Testis (tissue), 3 donors: ENCODE data around the gene DLG3. TPM values are rescaled to one million over a fixed set of nuclear protein-coding genes. Genes with fewer than 3 reads are reported as not detected.

Experiments used
- DNase-seq: peaks from one replicate; pipeline ENCODE4 v3.0.0-alpha.2; 2019
- H3K27ac ChIP-seq, 2 donors: fragments of 200-600 bp; sonication (generic); one replicate each; pipeline ENCODE4 v1.5.1; 2019
- H3K27me3 ChIP-seq: fragments of 200-600 bp; sonication (generic); one replicate; pipeline ENCODE4 v1.5.1; 2019
- H3K36me3 ChIP-seq: fragments of 200-600 bp; sonication (generic); one replicate; pipeline ENCODE4 v1.5.1; 2017; ENCODE audit warnings: low read depth; ENCODE audit errors: missing control alignments
- H3K4me1 ChIP-seq: fragments of 200-600 bp; sonication (generic); one replicate; pipeline ENCODE4 v1.5.1; 2019
- H3K4me3 ChIP-seq, 2 donors: fragments of 200-600 bp; sonication (generic); one replicate each; pipeline ENCODE4 v1.5.1; 2017 to 2019
- H3K9me3 ChIP-seq: fragments of 200-600 bp; sonication (generic); one replicate; pipeline ENCODE4 v1.5.1; 2017
- POLR2A ChIP-seq: fragments of 450-650 bp; IDR thresholded peaks from one replicate; pipeline ENCODE4 v1.6.1; 2017; ENCODE audit warnings: antibody characterized with exemption, mild to moderate bottlenecking, moderate library complexity
- whole genome bisulfite sequencing, 2 donors: methylation state at CpG; one replicate each; pipeline ENCODE4 v1.1.5; 2018; 5-methylcytosine and 5-hydroxymethylcytosine counted together
- intact Hi-C: fragments of 100-400 bp; cut with DNase I; formaldehyde crosslinking; loops from one replicate; pipeline ENCODE4 v1.15.1; 2023; ENCODE audit warnings: low total_unique reads
- polyA plus RNA-seq: library from polyadenylated mRNA; stranded (reverse); fragments of 350-450 nt; fragmentation: Illumina TruSeq; extraction: RNeasy Lipid Tissue Mini Kit (QIAGEN cat#74804); gene quantifications from one replicate; pipeline ENCODE4 v1.2.3, GENCODE V29; 2014; ENCODE audit warnings: low read depth, low replicate concordance; ENCODE audit not compliant: insufficient read depth
- total RNA-seq, 2 donors: library from RNA; depleted of rRNA; stranded (reverse); fragments of >200 nt; gene quantifications; one replicate each; pipeline ENCODE4 v1.2.3, GENCODE V29; 2016
- TF ChIP-seq, protein P1 (sequence below), 3 experiments: fragments of 450-650 bp in 2 of 3; fragments of 200-600 bp in 1 of 3; sonication (generic) in 1 of 3; IDR thresholded peaks; one replicate each; pipeline ENCODE4 v1.5.1; 2016 to 2019; ENCODE audit warnings: antibody characterized with exemption in 3 of 3, mild to moderate bottlenecking in 2 of 3, moderate library complexity in 1 of 3

DLG3 gene
- total and polyA plus RNA-seq, 3 donors from 2014 or later = 5.6 to 7.8 (median 7.1) TPM

GRCh38 chrX:70449457-70449966, 4.9 kb downstream of the DLG3 start:
- Histone ChIP-seq H3K36me3 (no peaks in the 10 kb centered on the region), H3K4me3 (no peak overlapping the region), H3K9me3 (no peaks in the 10 kb centered on the region), H3K27ac (no peak overlapping the region), H3K27me3 (no peaks in the 10 kb centered on the region), H3K4me1 (no peaks in the 10 kb centered on the region)
- intact Hi-C loops = no loop called here
- no peak for DNase-seq
- no peak for TF ChIP-seq POLR2A
- TF ChIP-seq, protein P1, sequence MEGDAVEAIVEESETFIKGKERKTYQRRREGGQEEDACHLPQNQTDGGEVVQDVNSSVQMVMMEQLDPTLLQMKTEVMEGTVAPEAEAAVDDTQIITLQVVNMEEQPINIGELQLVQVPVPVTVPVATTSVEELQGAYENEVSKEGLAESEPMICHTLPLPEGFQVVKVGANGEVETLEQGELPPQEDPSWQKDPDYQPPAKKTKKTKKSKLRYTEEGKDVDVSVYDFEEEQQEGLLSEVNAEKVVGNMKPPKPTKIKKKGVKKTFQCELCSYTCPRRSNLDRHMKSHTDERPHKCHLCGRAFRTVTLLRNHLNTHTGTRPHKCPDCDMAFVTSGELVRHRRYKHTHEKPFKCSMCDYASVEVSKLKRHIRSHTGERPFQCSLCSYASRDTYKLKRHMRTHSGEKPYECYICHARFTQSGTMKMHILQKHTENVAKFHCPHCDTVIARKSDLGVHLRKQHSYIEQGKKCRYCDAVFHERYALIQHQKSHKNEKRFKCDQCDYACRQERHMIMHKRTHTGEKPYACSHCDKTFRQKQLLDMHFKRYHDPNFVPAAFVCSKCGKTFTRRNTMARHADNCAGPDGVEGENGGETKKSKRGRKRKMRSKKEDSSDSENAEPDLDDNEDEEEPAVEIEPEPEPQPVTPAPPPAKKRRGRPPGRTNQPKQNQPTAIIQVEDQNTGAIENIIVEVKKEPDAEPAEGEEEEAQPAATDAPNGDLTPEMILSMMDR (IDR thresholded peaks at IDR 0.05) = no peak
- 92% methylated on average over 14 of the region's 14 CpGs; no CpG with 5 or more reads in 1 of the 2 donors for WGBS, 2 donors

GRCh38 chrX:70452143-70452733, 7.6 kb downstream of the DLG3 start:
- no peaks in the 10 kb centered on the region for H3K9me3 ChIP-seq
- intact Hi-C loops = no loop called here
- H3K27ac ChIP-seq = no peak overlapping the region
- peak overlapping the region; percentile 44 to 47 for H3K4me3 ChIP-seq
- no peaks in the 10 kb centered on the region for H3K4me1 ChIP-seq
- peak; percentile 53 for DNase-seq
- TF ChIP-seq POLR2A = no peak
- TF ChIP-seq, protein P1 (IDR thresholded peaks at IDR 0.05) = peak; percentile 24 to 37 (median 33)
- 0% methylated on average over 30 of the region's 39 CpGs; no CpG with 5 or more reads in 1 of the 2 donors for WGBS, 2 donors
- no peaks in the 10 kb centered on the region for H3K36me3 ChIP-seq
- H3K27me3 ChIP-seq = no peaks in the 10 kb centered on the region

DNA sequence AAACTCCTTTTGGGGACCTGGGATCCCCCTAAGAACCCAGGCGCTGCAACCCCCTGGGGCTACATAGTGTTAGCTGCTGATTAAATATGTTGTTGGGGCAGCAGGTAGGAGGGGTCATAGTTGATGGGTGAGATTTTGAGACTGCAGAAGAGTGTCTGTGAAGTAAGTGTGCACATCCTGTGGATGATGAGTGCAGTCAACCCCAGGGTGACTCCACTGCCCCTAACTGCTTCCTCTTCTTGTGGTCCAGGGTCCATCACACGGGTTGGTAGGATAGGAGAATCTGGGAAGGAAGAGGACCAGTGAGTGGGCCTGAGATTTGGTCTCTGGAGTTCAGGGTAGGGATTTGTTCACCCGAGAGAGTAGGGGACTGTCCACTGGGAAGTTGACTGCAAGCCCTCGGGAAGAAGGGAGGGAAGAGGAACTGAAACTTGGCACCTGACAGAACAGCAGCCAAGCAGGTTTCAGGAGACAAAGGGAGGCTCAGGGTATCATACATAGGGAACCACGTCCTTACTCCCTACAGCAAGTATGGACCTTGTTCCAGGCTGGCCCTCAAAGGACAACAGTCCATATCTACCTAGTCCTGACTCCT, 8.5 kb downstream of the DLG3 start:
- 40 to 52% methylated on average over 1 to 5 of the region's 5 CpGs for WGBS, 2 donors
- no peaks in the 10 kb centered on the region for H3K9me3 ChIP-seq
- H3K27me3 ChIP-seq = no peaks in the 10 kb centered on the region
- no peaks in the 10 kb centered on the region for H3K4me1 ChIP-seq
- TF ChIP-seq, protein P1 (IDR thresholded peaks at IDR 0.05) = no peak
- no peak for TF ChIP-seq POLR2A
- H3K36me3 ChIP-seq = no peaks in the 10 kb centered on the region
- no peak overlapping the region for H3K4me3 ChIP-seq
- intact Hi-C loops = no loop called here
- H3K27ac ChIP-seq = no peak overlapping the region
- no peak for DNase-seq

- no peaks in the 10 kb centered on the region for H3K4me1 ChIP-seq
- WGBS, 2 donors = 4 to 8% methylated on average over 4 to 37 of the region's 48 CpGs
- no peak for TF ChIP-seq POLR2A
- TF ChIP-seq, protein P1 (IDR thresholded peaks at IDR 0.05) = peak; percentile 30 to 68 (median 52)
Measured at GRCh38 chrX:70454441-70455365, 10.1 kb downstream of the DLG3 start.

More at GRCh38 chrX:70454441-70455365, 10.1 kb downstream of the DLG3 start:
- peak overlapping the region; percentile 51 to 55 for H3K4me3 ChIP-seq
- H3K27me3 ChIP-seq = no peaks in the 10 kb centered on the region
- no peaks in the 10 kb centered on the region for H3K9me3 ChIP-seq
- H3K27ac ChIP-seq = no peak overlapping the region
- H3K36me3 ChIP-seq = no peaks in the 10 kb centered on the region
- intact Hi-C loops = no loop called here
- DNase-seq = peak; percentile 66
